ENCODE measurements around the gene GRP. TPM values are rescaled to one million over a fixed set of nuclear protein-coding genes. Genes with fewer than 3 reads are reported as not detected.

Gene GRP
- total and polyA plus RNA-seq, 4 donors, result 18.3 TPM; not detected in 3

Other genes starting within 250 kb of the GRP start
- gene SEC11C, start 80.3 kb upstream of the GRP start, total RNA-seq, result 10 to 100 TPM; 31.8 to 38.1 TPM
- gene SEC11C, start 80.3 kb upstream of the GRP start, polyA plus RNA-seq, result 10 to 100 TPM; 43.1 to 65.7 TPM
- not detected for gene RAX, start 53.3 kb downstream of the GRP start, total RNA-seq
- gene RAX, start 53.3 kb downstream of the GRP start, polyA plus RNA-seq, result not detected
- not detected for gene CPLX4, start 98.5 kb downstream of the GRP start, total RNA-seq
- under 1 TPM in 1 of 2 donors, not detected in 1; 0.38 TPM for gene CPLX4, start 98.5 kb downstream of the GRP start, polyA plus RNA-seq
- gene LMAN1, start 139.1 kb downstream of the GRP start, total RNA-seq, result 10 to 100 TPM; 70.1 to 71.8 TPM
- 10 to 100 TPM; 13.8 to 24.5 TPM for gene LMAN1, start 139.1 kb downstream of the GRP start, polyA plus RNA-seq

Data from aorta (tissue), 4 donors.